Activated CD4-positive, alpha-beta T cell treated with anti-CD3 and anti-CD28 coated beads, Interleukin-2, amount 50 U/mL, for 48 hours (primary cell): ENCODE results near the gene SPPL3.
"Not testable (repeated sequence)": the region's sequence is repeated elsewhere in the genome, so short reads cannot be mapped to it uniquely, and the experiment has no call there.

ENCODE experiments used
- DNase-seq, 2 experiments: peaks; one replicate each; pipeline ENCODE4 v3.0.0-alpha.2; 2020

The SPPL3 gene

GRCh38 chr12:120814203-120814902, 89.8 kb downstream of the SPPL3 start:
- DNase-seq, result no peak

GRCh38 chr12:120813588-120814153, 90.5 kb downstream of the SPPL3 start:
- no peak for DNase-seq

DNA sequence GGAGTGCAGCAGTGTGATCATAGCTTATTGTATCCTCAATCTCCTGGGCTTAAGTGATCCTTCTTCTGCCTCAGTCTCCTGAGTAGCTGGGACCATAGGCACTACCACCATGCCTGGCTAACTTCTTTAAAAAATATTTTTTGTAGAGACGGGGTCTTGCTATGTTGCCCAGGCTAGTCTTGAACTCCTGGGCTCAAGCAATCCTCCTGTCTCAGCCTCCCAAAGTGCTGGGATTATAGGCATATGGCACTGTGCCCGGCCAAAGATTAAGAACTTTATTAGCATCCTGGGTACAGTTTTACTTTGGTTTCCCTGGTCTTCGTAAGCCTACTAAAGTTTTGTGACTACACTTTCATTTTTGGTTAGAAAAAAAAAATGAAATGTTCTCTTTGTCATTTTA, 94.1 kb downstream of the SPPL3 start:
- no peak for DNase-seq

- no peak for DNase-seq
These were observed 99.7 kb downstream of the SPPL3 start for GRCh38 chr12:120804428-120804827.

DNA sequence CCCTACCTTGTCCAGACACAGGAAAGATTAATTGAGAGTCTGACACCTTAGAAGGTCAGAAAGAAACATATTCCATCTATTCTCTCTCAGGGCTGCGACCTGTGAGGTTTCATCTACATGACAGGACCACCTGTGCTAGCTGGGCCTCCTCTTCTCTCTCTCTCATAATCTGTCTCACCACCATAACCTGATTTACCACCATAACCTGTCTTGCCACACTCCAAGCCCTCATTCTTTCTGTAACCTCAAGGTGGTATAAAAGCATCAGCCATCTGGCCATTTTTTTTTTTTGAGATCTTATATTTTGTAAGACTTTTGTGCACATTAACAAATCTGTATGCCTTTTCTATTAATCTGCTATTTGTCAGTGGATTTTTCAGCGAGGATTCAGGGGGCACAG, 103.0 kb downstream of the SPPL3 start:
- no peak for DNase-seq

- no peak for DNase-seq
These were observed 103.5 kb downstream of the SPPL3 start for GRCh38 chr12:120800665-120801064.

DNA sequence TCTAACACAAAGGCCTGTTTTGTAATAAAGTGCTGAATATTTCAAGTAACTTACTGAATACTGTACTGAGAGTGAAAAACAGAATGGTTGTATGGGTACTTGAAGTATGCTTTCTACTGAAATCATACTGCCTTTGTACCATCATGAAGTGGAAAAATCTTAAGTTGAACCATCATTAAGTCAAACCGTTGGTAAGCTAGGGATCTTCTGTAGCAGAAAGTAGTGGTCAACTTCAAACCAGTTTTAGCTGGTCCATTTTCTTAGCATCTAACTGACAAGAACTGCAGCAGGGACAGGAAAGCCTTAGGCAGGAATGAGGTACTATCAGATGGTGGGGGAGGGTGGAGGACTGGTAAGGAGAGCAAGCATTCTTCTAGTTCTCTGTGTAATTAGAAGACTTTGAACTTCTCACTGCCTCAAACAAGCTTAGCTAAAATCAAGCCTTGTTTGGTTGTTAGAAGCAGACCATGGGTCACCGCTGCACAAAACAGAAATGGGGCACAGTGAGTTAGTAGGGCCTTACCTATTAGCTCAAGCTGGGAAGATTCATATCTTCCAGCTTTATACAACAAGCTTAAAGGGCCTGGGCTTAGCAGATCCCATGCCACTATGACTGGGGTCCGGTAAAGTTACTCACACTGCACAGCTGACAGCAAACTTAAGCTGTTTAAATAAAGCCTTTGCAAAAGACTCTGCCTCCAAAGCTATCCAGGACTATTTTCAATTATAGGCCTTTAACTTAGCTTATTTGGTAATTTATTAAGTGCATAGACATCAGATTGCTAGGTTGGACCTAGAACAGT, 104.7 kb downstream of the SPPL3 start:
- DNase-seq, result no peak

DNA sequence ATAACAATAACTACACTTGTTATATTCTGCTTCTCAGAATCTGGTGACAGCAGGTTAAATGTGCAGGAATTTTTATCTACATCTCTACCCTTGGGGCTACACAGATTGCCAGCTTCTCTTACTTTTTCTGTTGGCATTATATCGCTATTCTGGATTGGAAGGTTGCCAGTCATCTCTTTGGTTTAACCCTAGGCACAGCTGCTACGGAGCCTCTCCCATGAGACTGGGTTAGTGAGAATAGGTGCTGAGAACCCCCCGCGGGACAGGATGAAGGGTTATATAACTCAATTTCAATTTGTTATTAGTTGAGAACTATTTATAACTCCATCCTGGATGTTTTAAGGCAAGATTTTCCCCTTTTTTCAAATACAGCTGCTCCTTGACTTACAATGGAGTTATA, 105.5 kb downstream of the SPPL3 start:
- DNase-seq, result no peak

- no peak for DNase-seq
These were observed 106.2 kb downstream of the SPPL3 start for GRCh38 chr12:120797677-120798642.

DNA sequence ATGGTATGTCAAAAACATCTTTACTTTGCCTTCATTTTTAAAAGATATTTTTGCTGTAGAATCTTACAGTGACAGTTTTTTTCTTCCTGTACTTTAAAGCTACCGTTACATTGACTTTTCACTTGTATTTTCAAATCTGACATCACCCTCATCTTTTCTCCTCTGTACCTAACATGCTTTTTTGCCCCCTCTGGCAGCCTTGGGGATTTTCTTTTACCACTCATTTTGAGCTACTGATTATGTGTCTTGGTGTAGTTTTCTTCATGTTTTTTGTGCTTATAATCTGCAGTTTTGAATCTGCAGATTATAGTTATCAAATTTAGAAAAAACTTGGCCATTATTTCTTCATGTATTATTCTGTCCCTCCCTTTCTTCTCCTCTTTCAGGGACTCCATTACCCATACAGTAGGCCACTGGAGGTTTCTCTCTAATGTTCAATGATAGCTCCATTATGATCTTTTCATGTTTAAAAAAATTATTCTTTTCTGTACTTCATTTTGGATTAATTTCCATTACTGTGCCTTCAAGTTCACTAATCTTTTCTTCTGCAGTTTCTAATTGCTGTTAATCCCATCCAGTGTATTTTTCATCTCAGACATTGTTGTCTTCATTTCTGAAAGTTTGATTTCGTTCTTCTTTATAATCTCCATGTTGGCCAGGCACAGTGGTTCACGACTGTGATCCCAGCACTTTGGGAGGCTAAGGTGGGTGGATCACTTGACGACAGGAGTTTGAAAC, 108.5 kb downstream of the SPPL3 start:
- DNase-seq, result no peak

DNA sequence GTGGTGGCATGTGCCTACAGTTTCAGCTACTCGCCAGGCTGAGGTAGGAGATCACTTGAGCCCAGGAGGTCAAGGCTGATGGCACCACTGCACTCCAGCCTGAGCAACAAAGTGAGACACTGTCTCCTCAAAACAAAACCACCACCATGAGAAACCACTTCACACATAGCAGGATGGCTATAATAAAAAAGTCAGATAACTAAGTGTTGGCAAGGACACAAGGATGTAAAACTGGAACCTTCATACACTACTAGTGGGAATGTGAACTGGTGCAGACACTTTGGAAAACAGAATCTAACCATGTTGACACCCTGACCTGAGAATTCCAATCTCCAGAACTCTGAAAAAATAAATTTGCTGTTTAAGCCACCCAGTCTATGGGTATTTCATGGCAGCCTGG, 110.8 kb downstream of the SPPL3 start:
- DNase-seq, result no peak

DNA sequence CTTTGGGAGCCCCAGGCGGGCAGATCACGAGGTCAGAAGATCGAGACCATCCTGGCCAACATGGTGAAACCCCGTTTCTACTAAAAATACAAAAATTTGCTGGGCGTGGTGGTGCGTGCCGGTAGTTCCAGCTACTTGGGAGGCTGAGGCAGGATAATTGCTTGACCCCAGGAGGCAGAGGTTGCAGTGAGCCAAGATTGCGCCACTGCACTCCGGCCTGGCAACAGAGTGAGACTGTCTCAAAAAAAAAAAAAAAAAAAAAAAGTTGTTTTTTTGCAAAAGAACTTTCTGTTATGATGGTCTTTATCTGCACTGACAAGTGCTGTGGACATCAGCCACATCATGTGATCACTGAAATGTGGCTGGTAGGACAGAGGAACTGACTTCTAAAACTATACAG, 111.7 kb downstream of the SPPL3 start:
- not testable (repeated sequence) for DNase-seq

DNA sequence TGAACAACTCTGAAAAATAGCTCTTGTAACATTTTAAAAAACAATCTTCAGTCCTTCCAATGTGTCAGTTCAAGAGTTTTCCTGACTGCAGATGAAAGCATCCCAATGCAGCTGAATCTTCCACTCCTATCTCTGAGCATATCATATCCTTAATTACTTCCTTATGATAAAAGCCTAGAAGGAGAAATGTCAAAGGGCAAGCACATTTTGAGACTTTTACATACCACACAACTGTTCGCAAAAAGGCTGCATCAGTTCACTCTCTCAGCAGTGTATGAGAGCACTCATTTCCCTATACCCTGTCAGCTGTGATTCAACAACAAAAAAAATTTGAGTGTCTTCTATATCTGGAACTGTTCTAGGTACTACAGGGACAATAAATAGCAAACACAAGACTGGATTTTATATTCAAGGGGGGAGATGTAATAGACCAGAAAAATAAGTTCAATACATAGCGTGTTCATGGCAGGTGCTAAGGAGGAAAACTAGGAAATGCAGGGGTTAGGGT, 112.4 kb downstream of the SPPL3 start:
- no peak for DNase-seq

DNA sequence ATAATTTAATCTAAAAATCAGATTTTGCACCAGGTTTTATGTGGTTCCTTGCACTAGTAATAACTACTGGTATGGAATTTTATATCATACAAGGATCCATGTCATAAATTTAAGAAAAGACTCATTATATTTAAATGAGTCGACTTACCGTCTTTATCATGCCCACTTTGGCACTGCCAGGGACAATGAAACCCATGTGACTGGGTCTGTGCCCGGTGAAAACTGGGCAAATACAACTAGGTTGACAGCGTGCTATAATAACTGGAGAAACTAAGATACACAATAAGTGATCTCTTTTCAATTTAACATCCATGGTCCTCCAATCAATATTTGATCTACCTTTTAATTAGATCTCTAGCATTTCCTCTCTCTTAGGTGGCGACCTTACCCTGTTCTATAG, 114.0 kb downstream of the SPPL3 start:
- no peak for DNase-seq

GRCh38 chr12:120787889-120788288, 116.3 kb downstream of the SPPL3 start:
- DNase-seq, result no peak

- DNase-seq, result no peak
These were observed 119.4 kb downstream of the SPPL3 start for GRCh38 chr12:120784804-120785203.

DNA sequence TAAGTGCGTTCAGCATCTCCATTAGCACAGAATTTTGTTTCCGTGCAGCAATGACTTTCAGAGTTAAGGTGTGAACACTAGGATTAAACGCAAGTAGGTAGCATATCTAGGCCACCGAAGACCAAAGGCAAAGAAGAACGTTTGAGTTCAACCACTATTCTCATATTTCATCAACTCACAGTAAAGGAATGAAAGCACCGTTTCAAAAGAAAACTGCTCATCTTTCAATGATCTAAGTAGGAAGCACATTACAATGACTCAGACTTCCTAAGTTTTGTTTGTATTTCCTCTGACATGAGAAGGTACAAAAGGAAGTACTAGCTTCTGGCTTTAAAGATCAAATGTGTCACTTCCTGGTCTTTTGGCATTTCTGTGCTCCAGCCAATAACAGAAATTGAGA, 121.0 kb downstream of the SPPL3 start:
- peak in 1 of 2 experiments; percentile 37 for DNase-seq

GRCh38 chr12:120775862-120776552, 128.2 kb downstream of the SPPL3 start:
- no peak for DNase-seq

DNA sequence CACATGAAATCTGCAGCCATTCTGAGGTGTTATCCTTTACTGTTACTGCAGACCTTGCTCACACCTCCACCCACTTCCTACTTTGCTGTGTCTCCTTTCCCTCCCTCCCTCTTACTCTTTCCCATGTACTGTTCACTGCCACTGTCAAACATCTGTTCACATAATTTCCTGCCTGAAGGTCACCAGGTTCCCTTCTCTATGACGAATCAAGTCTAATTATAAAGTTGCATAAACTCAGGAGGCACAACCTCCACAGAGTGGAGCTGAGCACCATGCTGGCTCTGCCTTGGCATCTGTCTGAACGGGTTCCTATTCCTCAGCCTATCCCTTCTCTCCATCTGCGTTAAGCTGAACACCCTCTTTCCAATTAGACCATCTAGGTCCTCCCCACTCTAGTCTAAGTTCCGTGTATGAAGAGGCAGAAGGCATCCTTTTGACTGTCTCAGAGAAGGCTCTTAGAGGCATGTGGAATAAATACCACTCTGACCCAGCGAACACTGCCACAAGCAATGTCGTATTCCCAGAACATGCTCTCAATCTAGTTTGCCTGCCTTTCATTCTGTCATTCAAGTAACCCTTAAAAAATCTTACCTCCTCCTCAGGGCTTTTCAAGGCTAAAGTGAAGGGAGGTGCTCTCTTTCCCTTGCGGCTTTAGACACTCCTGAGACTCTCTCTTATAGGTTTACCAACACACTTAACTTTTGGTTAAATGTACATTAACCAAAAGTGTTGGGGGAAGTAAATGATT, 129.8 kb downstream of the SPPL3 start:
- no peak for DNase-seq

GRCh38 chr12:120771097-120771496, 133.1 kb downstream of the SPPL3 start:
- no peak for DNase-seq
